ENCODE results near the gene KCNN4. TPM values are rescaled to one million over a fixed set of nuclear protein-coding genes. Genes with fewer than 3 reads are reported as not detected.

Gene KCNN4
- total RNA-seq, 6 experiments from 2014 or later = 0.18 to 1.4 (median 0.27) TPM; not detected in 1

- ATAC-seq = no peak
- Histone ChIP-seq H3K4me1 (no peaks in the 10 kb centered on the region), H3K9me3 (no peaks in the 10 kb centered on the region), H3K27me3 (no peaks in the 10 kb centered on the region), H3K27ac (no peak overlapping the region), H3K4me3 (no peak overlapping the region), H3K36me3 (peaks cover 0 to 24% (median 2%) of the 10 kb centered on the region in 4 donors)
- no peak for TF ChIP-seq POLR2A (IDR thresholded peaks at IDR 0.05)
- TF ChIP-seq CTCF (IDR thresholded peaks at IDR 0.05) = no peak
- intact Hi-C loops (cut with DNase I) = no loop called here
- no peak for DNase-seq
- WGBS (ENCODE audit: insufficient coverage, low coverage, low lambda C conversion rate, missing lambda C conversion rate) = 100% methylated on average over 2 of the region's 5 CpGs
Observed at GRCh38 chr19:43729919-43730318, 50.9 kb downstream of the KCNN4 start.

- intact Hi-C loops (cut with DNase I) = no loop called here
- Histone ChIP-seq H3K27ac (no peak overlapping the region), H3K4me1 (no peaks in the 10 kb centered on the region), H3K36me3 (peaks cover 0 to 15% (median under 1%) of the 10 kb centered on the region in 4 donors), H3K4me3 (no peak overlapping the region), H3K9me3 (no peaks in the 10 kb centered on the region), H3K27me3 (no peaks in the 10 kb centered on the region)
- DNase-seq (no peak), ATAC-seq (no peak)
- 69% methylated on average over 3 of the region's 4 CpGs for WGBS (ENCODE audit: insufficient coverage, low coverage, low lambda C conversion rate, missing lambda C conversion rate)
- no peak for TF ChIP-seq POLR2A (IDR thresholded peaks at IDR 0.05)
- no peak for TF ChIP-seq CTCF (IDR thresholded peaks at IDR 0.05)
Observed at GRCh38 chr19:43727593-43727853, 53.2 kb downstream of the KCNN4 start.

- ATAC-seq = peak in 2 of 4 donors; percentile 21 to 36
- DNase-seq = no peak
- H3K36me3 ChIP-seq = peaks cover 0 to 10% (median 0%) of the 10 kb centered on the region in 4 donors
- intact Hi-C loops (cut with DNase I) = no loop called here
- no peak overlapping the region for H3K27ac ChIP-seq
- no peaks in the 10 kb centered on the region for H3K9me3 ChIP-seq
- no peak overlapping the region for H3K4me3 ChIP-seq
- no peaks in the 10 kb centered on the region for H3K4me1 ChIP-seq
- no peaks in the 10 kb centered on the region for H3K27me3 ChIP-seq
- WGBS (ENCODE audit: insufficient coverage, low coverage, low lambda C conversion rate, missing lambda C conversion rate) = 49% methylated on average over 7 of the region's 15 CpGs
- TF ChIP-seq CTCF (IDR thresholded peaks at IDR 0.05) = no peak
- TF ChIP-seq POLR2A (IDR thresholded peaks at IDR 0.05) = no peak
Observed at GRCh38 chr19:43726736-43727592, 53.8 kb downstream of the KCNN4 start.

- DNase-seq (no peak), ATAC-seq (peak in 2 of 4 donors; percentile 11 to 44)
- no peak for TF ChIP-seq CTCF (IDR thresholded peaks at IDR 0.05)
- TF ChIP-seq POLR2A (IDR thresholded peaks at IDR 0.05) = no peak
- WGBS (ENCODE audit: insufficient coverage, low coverage, low lambda C conversion rate, missing lambda C conversion rate) = 28% methylated on average over 7 of the region's 7 CpGs
- H3K4me3 ChIP-seq = no peak overlapping the region
- no peaks in the 10 kb centered on the region for H3K36me3 ChIP-seq
- no peaks in the 10 kb centered on the region for H3K9me3 ChIP-seq
- intact Hi-C loops (cut with DNase I) = no loop called here
- H3K27me3 ChIP-seq = no peaks in the 10 kb centered on the region
- no peaks in the 10 kb centered on the region for H3K4me1 ChIP-seq
- no peak overlapping the region for H3K27ac ChIP-seq
Observed at GRCh38 chr19:43725468-43725867, 55.3 kb downstream of the KCNN4 start.
